Kidney (tissue), 14 donors: Measurements from ENCODE around the gene WNK4. TPM values are rescaled to one million over a fixed set of nuclear protein-coding genes. Genes with fewer than 3 reads are reported as not detected.

Experiments used
- DNase-seq, 5 donors: peaks; one replicate each; pipeline ENCODE4 v3.0.0-alpha.2; 2013 to 2020
- FAIRE-seq: peaks from 2 replicates; lab custom pipeline; 2012; peaks lifted over from hg19 to GRCh38; lab: Jason Lieb, UNC
- H3K27ac ChIP-seq, 2 donors: one replicate each; pipeline ENCODE4 v1.7.0; 2013; ENCODE audit warnings: low read depth in 2 of 2, low read length in 2 of 2, inconsistent platforms in 1 of 2
- H3K27me3 ChIP-seq: one replicate; pipeline ENCODE4 v1.7.1; 2013; ENCODE audit warnings: low read length, inconsistent platforms; ENCODE audit not compliant: control insufficient read depth, insufficient read depth
- H3K36me3 ChIP-seq, 3 donors: one replicate each; pipeline versions ENCODE4 v1.7.0 to v1.7.1; 2013; ENCODE audit warnings: low read length in 3 of 3, control low read depth in 1 of 3, inconsistent platforms in 1 of 3; ENCODE audit not compliant: insufficient read depth in 3 of 3, control insufficient read depth in 2 of 3
- H3K4me1 ChIP-seq, 3 donors: one replicate each; pipeline versions ENCODE4 v1.7.0 to v1.7.1; 2013; ENCODE audit warnings: low read length in 3 of 3, inconsistent platforms in 1 of 3, low read depth in 1 of 3; ENCODE audit not compliant: control insufficient read depth in 2 of 3, insufficient read depth in 2 of 3
- H3K4me3 ChIP-seq, 3 donors: one replicate each; pipeline versions ENCODE4 v1.7.0 to v1.8.1; 2013; ENCODE audit warnings: low read length in 3 of 3, control low read depth in 1 of 3, inconsistent platforms in 1 of 3
- H3K9ac ChIP-seq, 3 donors: one replicate each; pipeline versions ENCODE4 v1.7.0 to v1.7.1; 2013; ENCODE audit warnings: low read length in 3 of 3, control low read depth in 1 of 3, inconsistent platforms in 1 of 3
- H3K9me3 ChIP-seq, 3 donors: one replicate each; pipeline versions ENCODE4 v1.7.0 to v1.7.1; 2013; ENCODE audit warnings: low read length in 3 of 3, control low read depth in 1 of 3, inconsistent platforms in 1 of 3; ENCODE audit not compliant: control insufficient read depth in 2 of 3, insufficient read depth in 1 of 3
- intact Hi-C: fragments of 100-400 bp; cut with DNase I; formaldehyde crosslinking; loops from one replicate; pipeline ENCODE4 v1.11.1; 2022
- polyA plus RNA-seq: library from polyadenylated mRNA; stranded (reverse); fragments of 350-450 nt; fragmentation: Illumina TruSeq; extraction: RNeasy Lipid Tissue Mini Kit (QIAGEN cat#74804); gene quantifications from one replicate; pipeline ENCODE4 v1.2.3, GENCODE V29; 2014; ENCODE audit warnings: low read depth, low replicate concordance; ENCODE audit not compliant: insufficient read depth
- total RNA-seq: library from RNA; stranded (reverse); fragmentation: NEBNext Ultra II Directional; extraction: Animal tissue kit (Norgen Biotek cat#: 25700); gene quantifications from one replicate; pipeline ENCODE4 v1.2.1, GENCODE V29; 2021
- TF ChIP-seq, protein P1 (sequence below): IDR thresholded peaks from 3 replicates; pipeline ENCODE4 v1.5.1; 2012; ENCODE audit warnings: mild to moderate bottlenecking, moderate library complexity, borderline replicate concordance; ENCODE audit not compliant: insufficient read depth; ENCODE audit errors: extremely low read depth
- donor health status: control.
- donor health status: control.
- donor health status: control.
- donor health status: control.
- donor health status: control.
- donor health status: DM: yes; HTN: yes; CAD: no.
- donor health status: Normal renal cell carcinoma (clear cell type).

WNK4 gene
- total and polyA plus RNA-seq, 2 donors from 2014 or later: 14.9 to 26.4 TPM

DNA sequence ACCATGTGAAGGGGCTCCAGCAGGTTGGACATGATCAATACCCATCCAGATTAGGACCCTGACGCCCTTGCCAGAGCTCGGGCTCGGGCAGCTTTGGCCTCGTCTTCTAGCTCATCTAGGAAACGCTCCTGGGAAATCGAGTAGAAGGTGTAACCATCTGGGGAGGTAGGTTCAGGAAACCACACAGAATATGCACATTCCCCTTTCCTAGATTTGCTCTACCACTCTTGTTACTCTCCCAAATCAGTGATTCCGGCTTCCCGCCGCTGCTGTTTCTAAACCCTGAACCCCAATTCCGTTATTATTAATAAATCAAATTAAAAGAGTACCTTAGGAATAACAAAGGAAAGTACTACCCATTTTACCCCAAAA lies 17.6 kb downstream of the WNK4 start:
- peak overlapping the region; percentile 92 to 97 (median 95) for H3K9ac ChIP-seq
- DNase-seq (no peak), FAIRE-seq (no peak)
- no peaks in the 10 kb centered on the region for H3K36me3 ChIP-seq
- intact Hi-C loops: no loop called here
- peak overlapping the region; percentile 93 to 95 (median 94) for H3K4me3 ChIP-seq
- H3K27ac ChIP-seq: peak overlapping the region; percentile 90 to 97
- H3K4me1 ChIP-seq: peaks cover 0 to 21% (median 13%) of the 10 kb centered on the region in 3 donors
- TF ChIP-seq, protein P1, sequence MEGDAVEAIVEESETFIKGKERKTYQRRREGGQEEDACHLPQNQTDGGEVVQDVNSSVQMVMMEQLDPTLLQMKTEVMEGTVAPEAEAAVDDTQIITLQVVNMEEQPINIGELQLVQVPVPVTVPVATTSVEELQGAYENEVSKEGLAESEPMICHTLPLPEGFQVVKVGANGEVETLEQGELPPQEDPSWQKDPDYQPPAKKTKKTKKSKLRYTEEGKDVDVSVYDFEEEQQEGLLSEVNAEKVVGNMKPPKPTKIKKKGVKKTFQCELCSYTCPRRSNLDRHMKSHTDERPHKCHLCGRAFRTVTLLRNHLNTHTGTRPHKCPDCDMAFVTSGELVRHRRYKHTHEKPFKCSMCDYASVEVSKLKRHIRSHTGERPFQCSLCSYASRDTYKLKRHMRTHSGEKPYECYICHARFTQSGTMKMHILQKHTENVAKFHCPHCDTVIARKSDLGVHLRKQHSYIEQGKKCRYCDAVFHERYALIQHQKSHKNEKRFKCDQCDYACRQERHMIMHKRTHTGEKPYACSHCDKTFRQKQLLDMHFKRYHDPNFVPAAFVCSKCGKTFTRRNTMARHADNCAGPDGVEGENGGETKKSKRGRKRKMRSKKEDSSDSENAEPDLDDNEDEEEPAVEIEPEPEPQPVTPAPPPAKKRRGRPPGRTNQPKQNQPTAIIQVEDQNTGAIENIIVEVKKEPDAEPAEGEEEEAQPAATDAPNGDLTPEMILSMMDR: no peak
- no peaks in the 10 kb centered on the region for H3K27me3 ChIP-seq
- H3K9me3 ChIP-seq: no peaks in the 10 kb centered on the region

DNA sequence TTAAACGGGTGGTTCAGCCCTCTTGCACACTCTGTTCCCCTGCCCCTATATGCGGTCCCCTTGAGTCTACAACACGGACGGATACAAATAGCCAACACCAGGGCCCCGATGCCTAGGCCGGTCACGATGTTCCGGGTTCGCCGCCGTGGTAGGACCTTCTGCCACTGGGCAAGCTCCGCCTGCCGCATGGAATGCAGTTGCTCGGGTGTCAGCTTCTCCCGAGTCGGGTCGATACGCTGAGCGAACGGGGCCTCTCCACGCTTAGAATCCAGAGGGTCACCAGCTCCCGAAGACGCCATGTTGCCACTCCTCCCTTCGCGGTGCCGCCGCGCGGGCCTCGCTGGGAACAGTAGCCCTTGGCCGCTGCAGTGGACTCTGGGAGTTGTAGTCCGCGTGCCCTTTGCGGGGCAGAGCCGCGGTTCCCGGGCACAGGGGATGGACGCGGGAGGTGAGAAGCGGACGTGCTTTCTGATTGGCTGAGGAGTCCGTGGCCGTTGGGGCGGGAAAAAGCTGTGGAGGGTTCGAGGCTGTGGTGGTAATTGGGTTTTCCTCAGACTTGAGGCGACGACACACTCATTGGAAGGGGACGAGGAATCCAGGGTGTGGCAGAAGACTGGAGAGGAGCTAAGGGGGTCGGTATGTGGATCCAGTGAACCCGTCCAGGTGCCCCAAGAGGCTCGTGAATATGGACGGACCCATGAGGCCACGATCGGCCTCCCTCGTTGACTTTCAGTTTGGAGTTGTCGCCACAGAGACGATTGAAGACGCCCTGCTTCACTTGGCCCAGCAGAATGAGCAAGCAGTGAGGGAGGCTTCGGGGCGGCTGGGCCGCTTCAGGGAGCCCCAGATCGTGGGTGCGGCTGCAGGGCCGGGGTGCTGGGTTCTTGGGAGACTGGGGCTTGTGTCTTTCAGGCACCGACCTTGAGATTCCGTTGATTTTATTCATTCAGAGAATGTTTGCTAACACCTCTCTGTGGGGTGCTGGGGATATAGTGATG lies 18.3 kb downstream of the WNK4 start, which contains the start of the genes CNTD1 and COA3:
Gene CNTD1 (plus strand): TSS at position 479 of the 998 bp plus-strand sequence. CDS start 207 bp downstream, at position 686.
Gene COA3 (minus strand): TSS at position 322 of the 998 bp plus-strand sequence. CDS start 23 bp downstream, at position 299.
- intact Hi-C loops: no loop called here
- H3K27me3 ChIP-seq: no peaks in the 10 kb centered on the region

DNA sequence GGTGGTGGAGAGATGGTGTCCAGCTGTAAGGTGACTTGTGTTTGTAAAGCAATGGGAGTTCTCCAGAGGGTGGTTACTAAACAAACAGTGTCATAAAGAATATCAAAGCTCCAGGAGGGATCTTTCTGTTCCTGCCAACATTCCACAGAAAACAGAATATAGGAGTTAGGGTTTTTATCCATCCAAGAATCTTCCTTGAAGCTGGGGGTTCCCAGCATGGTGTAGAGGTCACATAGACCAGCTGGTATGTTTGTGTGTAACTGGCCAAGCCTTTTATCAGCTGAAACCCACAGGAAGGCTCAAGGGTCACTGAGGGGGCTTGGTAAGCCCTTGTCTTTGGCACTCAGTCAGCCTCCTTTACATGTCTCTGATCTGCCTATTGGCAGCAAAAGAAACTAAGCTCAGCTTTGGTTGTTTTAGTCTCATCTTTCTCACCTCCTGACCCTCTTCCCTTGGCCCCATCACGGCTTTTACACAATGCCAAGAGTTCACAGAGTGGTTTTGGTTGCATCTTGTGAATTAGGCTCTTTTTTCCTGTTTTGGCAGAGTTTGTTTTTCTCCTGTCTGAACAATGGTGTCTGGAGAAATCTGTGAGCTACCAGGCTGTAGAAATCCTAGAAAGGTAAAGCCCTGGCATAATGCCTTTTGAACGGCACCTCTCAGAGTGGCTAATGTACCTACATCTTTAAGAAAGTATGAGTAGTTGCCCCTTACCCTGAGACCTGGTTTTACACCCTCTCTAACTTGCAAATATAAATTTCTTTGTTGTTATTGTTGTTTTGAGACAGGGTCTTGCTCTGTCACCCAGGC lies 22.9 kb downstream of the WNK4 start:
- Histone ChIP-seq H3K27me3 (no peaks in the 10 kb centered on the region), H3K4me1 (peaks cover 2 to 8% (median 7%) of the 10 kb centered on the region in 3 donors), H3K27ac (peak overlapping the region; percentile 47 to 48), H3K9ac (no peak overlapping the region), H3K9me3 (no peaks in the 10 kb centered on the region), H3K36me3 (no peaks in the 10 kb centered on the region), H3K4me3 (no peak overlapping the region)
- intact Hi-C loops: no loop called here
- no peak for FAIRE-seq
- peak in 2 of 5 donors; percentile 51 to 62 for DNase-seq
- TF ChIP-seq, protein P1: no peak

More for the DNA sequence above, 18.3 kb downstream of the WNK4 start, which contains the start of the genes CNTD1 and COA3:
- DNase-seq: peak; percentile 90 to 95 (median 94)
- no peak for FAIRE-seq
- Histone ChIP-seq H3K9me3 (no peaks in the 10 kb centered on the region), H3K27ac (peak within 1 kb of the TSS; percentile 90 to 97), H3K4me3 (peak within 1 kb of the TSS; percentile 93 to 95 (median 94)), H3K9ac (peak within 1 kb of the TSS; percentile 92 to 97 (median 95)), H3K36me3 (no peaks in the 10 kb centered on the region), H3K4me1 (peaks cover 0 to 21% (median 13%) of the 10 kb centered on the region in 3 donors)
- TF ChIP-seq, protein P1: no peak
